SJCRH30 (cell line): ENCODE data around the gene ASB16. TPM values are rescaled to one million over a fixed set of nuclear protein-coding genes. Genes with fewer than 3 reads are reported as not detected.

Experiments
- DNase-seq, 2 experiments: peaks; one replicate each; pipeline ENCODE4 v3.0.0-alpha.2; 2015 to 2020
- H3K27ac ChIP-seq: fragments of 250-450 bp; sonication (Bioruptor Pico); 2 replicates; pipeline ENCODE4 v1.5.1; 2020; ENCODE audit warnings: mild to moderate bottlenecking, moderate library complexity
- H3K27me3 ChIP-seq: fragments of 250-450 bp; sonication (Bioruptor Pico); 2 replicates; pipeline ENCODE4 v1.5.1; 2020; ENCODE audit warnings: mild to moderate bottlenecking, moderate library complexity
- H3K36me3 ChIP-seq: fragments of 250-450 bp; sonication (Bioruptor Pico); 2 replicates; pipeline ENCODE4 v1.5.1; 2020; ENCODE audit warnings: mild to moderate bottlenecking, moderate library complexity
- H3K4me1 ChIP-seq: fragments of 250-450 bp; sonication (Bioruptor Pico); 2 replicates; pipeline ENCODE4 v1.5.1; 2020; ENCODE audit warnings: mild to moderate bottlenecking, moderate library complexity
- H3K4me3 ChIP-seq: fragments of 250-450 bp; sonication (Bioruptor Pico); 2 replicates; pipeline ENCODE4 v1.5.1; 2020; ENCODE audit warnings: mild to moderate bottlenecking, moderate library complexity
- H3K9me3 ChIP-seq: fragments of 250-450 bp; sonication (Bioruptor Pico); replicated peaks from 2 replicates; pipeline ENCODE4 v1.5.1; 2020; ENCODE audit warnings: mild to moderate bottlenecking, moderate library complexity
- total RNA-seq: library from RNA; depleted of rRNA; stranded (reverse); fragments of >200 nt; shearing (Covaris generic); gene quantifications from 2 replicates; pipeline ENCODE4 v1.2.3, GENCODE V29; 2014

Gene ASB16
- total RNA-seq, 1 experiment from 2014 or later, result not detected

DNA sequence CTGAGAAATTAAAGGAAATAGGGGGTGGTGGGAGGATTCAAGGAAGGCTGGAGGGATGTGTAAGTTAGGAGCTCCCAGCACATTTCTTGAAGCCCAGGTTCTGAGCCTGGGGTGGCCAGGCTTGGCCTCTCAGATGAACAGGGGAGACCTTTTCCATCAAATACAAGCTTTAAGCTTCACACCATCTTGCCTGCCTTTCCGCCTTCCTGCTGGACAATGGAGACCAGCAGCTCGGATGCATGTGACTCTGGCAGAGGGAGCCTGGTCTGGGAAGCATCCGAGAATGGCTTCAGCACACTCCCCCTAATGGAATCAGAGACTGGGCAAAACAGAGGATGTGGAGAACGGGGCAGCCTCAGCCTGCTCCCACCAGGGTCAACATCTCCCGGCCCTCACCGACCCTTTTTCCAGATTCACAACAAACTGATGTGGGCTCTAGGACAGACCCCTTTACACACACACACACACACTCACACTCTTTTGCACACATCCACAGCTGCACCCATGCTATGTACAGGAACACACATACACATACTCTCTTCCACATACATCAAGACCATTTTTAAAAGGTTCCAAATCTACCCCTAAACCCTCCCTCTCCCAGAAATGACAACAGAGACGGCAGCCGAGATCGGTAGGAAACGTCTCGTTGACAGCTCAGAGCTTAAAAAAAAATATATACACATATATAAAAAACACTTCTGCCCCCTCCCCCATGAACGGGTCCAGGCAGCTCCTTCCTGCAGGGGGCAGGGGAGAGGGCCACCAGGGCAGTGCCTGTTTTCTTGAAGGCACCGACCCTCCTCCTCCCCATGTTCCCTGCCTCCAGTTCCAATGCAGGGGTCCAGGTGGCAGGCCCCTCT, 35.7 kb downstream of the ASB16 start:
- H3K27ac ChIP-seq, result no peak overlapping the region
- DNase-seq, result no peak
- no peak overlapping the region for H3K4me3 ChIP-seq
- peaks cover 35% of the 10 kb centered on the region for H3K36me3 ChIP-seq
- peaks cover 4% of the 10 kb centered on the region; the same call in 1 of the 2 replicates for H3K4me1 ChIP-seq
- H3K9me3 ChIP-seq, result no peaks in the 10 kb centered on the region
- no peaks in the 10 kb centered on the region for H3K27me3 ChIP-seq

DNA sequence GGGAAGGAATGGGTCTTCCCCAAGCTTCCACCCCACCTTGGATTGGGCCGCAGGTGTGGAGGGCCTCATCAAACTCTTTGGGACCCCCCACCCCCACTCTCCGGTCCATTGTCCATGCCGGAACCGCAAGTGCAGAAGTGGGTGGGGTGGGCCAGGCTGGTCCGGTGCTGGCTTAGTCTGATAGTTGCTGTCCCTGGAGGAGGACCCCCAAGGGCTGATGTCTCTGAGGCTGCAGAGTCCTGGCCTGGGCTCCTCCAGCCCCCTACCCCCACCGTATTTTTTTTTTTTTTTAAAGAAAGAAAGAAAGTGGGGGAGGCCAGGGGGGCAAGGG, 36.3 kb downstream of the ASB16 start:
- Histone ChIP-seq H3K36me3 (peaks cover 40% of the 10 kb centered on the region), H3K27me3 (no peaks in the 10 kb centered on the region), H3K4me3 (no peak overlapping the region), H3K27ac (no peak overlapping the region), H3K4me1 (peaks cover 4% of the 10 kb centered on the region; the same call in 1 of the 2 replicates), H3K9me3 (no peaks in the 10 kb centered on the region)
- no peak for DNase-seq

DNA sequence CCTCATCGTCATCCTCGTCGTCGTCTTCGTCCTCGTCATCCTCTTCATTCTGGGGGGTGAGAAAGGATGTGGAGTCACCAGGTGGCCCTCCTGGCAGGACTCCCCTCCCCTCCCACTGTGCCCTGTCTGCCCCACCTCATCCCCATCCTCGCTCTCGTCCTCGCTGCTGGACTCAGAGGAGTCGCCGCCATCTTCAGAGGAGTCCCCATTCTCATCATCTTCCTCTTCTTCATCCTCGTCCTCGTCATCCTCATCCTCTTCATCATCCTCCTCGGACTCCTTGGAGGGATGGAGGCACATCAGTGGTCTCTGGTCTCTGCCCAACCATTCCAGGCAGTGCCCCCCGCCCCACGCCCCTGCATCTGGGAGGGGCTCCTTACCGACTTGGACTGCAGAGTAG, 36.8 kb downstream of the ASB16 start:
- no peak overlapping the region for H3K27ac ChIP-seq
- no peaks in the 10 kb centered on the region for H3K27me3 ChIP-seq
- DNase-seq, result no peak
- peaks cover 4% of the 10 kb centered on the region; the same call in 1 of the 2 replicates for H3K4me1 ChIP-seq
- H3K4me3 ChIP-seq, result no peak overlapping the region
- H3K9me3 ChIP-seq, result no peaks in the 10 kb centered on the region
- H3K36me3 ChIP-seq, result peaks cover 40% of the 10 kb centered on the region

DNA sequence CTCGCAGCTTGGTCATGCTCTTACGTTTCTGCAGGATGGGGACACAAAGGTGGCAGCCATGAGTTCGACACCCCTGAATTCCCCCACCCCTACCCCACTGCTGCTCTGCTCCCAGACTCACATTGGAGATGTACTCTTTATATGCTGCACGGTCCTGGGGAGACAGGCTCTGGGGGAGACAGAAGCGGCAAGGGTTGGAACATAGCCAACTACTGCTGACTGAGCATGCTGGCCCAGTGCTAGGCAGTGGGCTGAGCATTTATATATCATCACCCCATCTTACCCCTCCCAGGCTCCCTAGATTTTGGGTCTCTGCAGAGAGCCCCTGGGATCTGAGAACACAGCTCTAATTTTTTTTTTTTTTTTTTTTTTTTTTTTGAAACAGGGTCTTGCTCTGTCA, 37.2 kb downstream of the ASB16 start:
- no peak for DNase-seq
- H3K27me3 ChIP-seq, result no peaks in the 10 kb centered on the region
- H3K9me3 ChIP-seq, result no peaks in the 10 kb centered on the region
- H3K36me3 ChIP-seq, result peaks cover 40% of the 10 kb centered on the region
- H3K4me3 ChIP-seq, result no peak overlapping the region
- no peak overlapping the region for H3K27ac ChIP-seq
- peaks cover 4% of the 10 kb centered on the region; the same call in 1 of the 2 replicates for H3K4me1 ChIP-seq

DNA sequence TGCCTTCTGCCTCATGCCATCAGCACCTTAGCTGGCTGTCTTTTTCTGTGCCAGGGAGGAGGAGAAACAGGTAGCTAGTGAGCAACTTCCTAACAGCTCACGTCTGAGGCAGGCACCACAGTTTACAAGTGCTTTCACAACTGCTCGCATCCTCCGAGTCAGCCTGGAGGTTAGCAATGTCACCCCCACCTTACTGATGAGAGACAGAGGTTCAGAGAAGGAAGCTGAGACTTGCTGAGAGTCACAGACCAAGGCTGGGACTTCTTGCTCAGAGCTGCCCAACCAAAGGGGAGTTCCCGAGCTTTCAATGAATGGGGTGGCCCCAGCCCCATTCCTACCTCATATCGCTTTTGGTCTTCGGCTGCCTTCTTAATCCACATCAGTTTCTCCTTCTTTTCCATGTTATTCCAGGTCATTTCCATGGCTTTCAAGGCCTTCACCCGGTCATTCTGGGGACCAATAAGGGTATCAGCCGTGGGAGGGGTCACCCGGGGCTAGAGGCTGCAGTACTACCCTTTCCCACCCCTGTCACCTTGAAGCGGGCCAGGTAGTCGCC, 39.4 kb downstream of the ASB16 start:
- H3K36me3 ChIP-seq, result peaks cover 52% of the 10 kb centered on the region
- no peaks in the 10 kb centered on the region for H3K27me3 ChIP-seq
- H3K27ac ChIP-seq, result no peak overlapping the region
- no peaks in the 10 kb centered on the region for H3K9me3 ChIP-seq
- H3K4me3 ChIP-seq, result no peak overlapping the region
- H3K4me1 ChIP-seq, result no peaks in the 10 kb centered on the region
- no peak for DNase-seq

DNA sequence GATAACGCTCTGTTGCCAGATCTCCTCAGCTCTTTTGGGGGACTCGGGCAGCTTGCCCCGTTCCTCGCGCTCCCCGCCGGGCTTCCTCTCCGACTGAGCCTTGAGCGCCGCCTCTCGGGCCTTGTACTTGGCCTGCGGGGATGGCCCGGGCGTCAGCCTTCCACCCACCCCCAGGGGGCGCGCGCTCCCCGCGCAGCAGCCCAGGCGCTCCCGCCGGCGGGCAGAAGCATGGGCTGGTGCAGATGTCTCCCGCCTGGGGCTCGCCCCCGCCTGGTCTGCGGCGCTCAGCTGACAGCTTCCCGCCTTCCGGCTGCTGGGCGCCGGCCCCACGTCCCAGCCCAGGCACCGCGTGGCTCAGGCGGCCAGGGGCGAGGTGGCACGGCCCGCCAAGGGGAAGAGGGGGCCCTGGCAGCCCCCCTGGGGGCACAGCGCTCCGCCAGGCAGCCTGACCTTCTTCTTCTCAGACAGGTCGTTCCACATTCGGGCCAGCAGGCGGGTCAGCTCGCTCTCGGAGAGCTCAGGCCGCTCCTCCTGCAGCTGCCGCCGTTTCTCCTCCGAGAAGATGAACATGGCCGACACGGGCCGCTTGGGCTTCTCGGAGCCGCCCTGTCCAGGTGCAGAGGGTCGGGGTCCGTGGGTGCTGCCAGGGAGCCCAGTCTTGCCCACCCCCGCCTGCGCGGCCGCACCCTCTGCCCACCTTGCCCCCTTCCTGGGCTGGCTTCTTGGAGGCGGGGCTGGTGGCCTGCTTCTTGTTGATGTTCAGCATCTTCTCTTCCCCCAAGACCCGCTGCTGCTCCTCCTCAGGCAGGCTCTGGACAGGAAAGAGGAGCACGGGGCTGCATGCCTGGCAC, 40.1 kb downstream of the ASB16 start:
- DNase-seq, result no peak
- H3K36me3 ChIP-seq, result peaks cover 59% of the 10 kb centered on the region
- H3K4me1 ChIP-seq, result no peaks in the 10 kb centered on the region
- no peaks in the 10 kb centered on the region for H3K9me3 ChIP-seq
- no peak overlapping the region for H3K4me3 ChIP-seq
- H3K27ac ChIP-seq, result no peak overlapping the region
- H3K27me3 ChIP-seq, result no peaks in the 10 kb centered on the region

DNA sequence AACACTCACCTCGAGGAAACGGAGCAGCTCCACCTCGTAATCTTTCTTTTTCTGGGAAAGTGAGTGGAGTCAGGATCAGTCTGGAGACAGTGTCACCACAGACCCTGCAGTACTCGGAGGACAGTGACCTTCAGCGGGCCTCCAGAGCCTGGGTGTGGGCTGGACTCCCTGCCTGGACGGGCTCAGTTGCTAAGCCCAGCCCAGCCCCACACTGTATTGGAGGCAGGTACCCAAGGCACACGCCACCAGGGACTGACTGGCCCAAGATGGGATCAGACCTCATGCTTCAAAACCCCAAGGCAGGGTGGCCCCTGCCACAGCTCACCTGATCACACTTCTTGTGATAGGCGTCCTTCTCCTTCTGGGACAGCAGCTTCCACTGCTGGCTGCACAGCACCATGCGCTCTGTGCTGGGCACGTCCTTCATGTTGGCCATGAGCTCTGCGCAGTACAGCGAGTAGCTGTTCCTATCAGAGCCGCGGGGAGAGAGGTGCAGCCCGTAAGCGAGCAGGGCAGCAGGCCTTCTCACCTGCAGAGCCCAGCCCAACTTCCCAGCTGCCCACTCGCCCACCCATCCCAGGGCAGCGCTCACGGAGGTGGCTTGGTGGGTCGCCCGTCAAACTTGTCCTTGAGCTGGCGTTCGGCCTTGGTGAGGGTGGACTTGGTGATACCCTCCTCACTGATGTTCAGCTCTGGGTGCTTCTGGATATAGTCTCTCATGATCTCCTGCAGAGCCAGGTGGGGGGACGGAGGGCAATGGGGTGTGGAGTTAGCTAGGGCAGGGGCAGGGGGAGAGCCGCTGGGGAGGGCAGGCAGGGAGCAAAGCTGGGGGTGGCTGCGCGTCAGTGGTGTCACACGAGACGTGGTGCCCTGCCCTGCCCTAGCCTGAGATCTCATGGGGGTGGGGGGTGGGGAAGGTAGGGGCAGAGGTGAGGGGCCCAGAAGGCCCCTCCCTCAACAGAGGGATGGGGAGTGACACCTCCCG, 41.1 kb downstream of the ASB16 start:
- Histone ChIP-seq H3K4me3 (no peak overlapping the region), H3K27me3 (no peaks in the 10 kb centered on the region), H3K9me3 (no peaks in the 10 kb centered on the region), H3K27ac (no peak overlapping the region), H3K4me1 (no peaks in the 10 kb centered on the region), H3K36me3 (peaks cover 69% of the 10 kb centered on the region)
- DNase-seq, result no peak

DNA sequence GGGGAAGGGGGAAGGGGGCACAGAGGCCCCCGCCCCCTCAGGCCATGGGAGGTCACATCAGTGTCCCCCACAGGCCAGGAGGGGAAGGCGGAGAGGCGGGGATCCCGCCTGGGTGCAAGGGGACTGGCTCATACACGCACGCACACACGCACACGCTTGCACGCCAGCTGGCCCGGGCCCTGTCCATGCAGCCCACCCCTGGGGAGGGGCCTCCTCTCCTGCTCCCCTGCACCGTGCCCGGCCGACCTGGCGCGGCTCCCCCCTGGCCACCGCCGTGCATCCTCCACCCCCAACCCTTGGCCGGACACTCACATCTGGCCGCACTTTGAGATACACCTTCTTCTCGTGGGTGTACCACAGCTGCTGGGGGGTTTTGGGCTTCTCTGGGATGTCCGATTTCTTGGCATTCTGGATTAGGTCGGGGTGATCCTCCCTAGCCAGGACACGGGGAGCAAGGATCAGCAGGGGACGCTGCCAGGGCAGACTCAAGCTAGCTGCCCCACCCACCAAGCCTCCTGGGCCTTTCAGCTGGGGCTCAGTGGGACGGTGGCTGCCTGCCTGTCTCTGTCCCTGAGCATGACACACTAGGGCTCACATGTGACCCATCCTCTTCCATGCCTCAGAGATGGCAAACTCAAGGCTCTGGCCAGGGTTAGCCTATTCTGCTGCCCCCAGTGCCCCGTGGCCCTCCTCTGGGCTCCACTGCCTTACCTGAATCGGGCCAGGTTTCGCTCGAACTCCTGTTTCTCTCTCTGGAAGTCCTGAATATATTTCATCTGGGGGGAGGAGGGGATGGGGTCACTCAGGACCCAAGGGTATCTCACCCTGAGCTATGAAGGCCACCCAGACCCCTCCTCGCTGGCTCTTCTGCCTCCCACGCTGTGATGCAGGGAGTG, 42.3 kb downstream of the ASB16 start:
- no peak for DNase-seq

DNA sequence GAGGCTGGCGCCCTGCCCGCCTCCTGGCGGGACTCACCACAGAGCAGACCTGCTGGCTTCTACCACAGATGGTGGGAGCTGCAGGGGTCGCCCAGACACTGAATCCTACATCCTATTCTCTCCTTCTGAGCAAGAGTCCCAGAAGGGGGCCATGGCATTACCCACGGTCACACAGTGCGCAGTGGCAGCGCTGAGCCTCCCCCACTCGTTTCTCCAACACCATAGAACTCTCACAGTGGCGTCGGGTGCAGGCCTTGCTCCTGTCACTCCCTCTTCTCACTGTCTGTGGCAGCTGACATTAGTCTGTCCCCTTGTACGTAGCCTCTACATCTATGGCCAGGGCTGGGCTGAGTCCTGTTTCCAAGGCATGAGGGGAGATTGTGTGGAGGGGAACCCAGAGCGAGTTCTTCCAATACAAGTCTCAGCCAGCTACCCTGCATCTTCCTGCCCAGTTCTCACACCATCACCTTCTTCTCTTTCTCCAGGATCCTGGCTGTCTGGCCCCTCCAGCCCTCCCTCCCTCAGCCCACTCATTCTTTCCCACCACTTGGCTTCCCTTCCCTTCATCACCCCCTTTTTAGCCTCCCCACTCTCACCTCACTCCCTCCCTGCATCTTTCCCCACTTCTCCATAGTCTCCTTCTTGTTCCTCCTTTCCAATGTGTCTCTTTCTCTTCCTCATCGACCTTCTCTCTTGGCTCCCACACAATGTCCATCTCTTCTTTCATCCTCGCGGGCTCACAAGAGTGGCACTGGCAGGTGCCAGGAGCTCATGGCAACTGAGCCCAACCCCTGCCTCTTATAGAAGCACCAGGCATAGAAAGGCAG, 43.1 kb downstream of the ASB16 start:
- H3K27me3 ChIP-seq, result no peaks in the 10 kb centered on the region
- H3K27ac ChIP-seq, result no peak overlapping the region
- DNase-seq, result no peak
- H3K9me3 ChIP-seq, result no peaks in the 10 kb centered on the region
- H3K36me3 ChIP-seq, result peaks cover 58% of the 10 kb centered on the region
- peaks cover 6% of the 10 kb centered on the region; the same call in 1 of the 2 replicates for H3K4me1 ChIP-seq
- no peak overlapping the region for H3K4me3 ChIP-seq

More for the DNA sequence above, 42.3 kb downstream of the ASB16 start:
- Histone ChIP-seq H3K27ac (no peak overlapping the region), H3K27me3 (no peaks in the 10 kb centered on the region), H3K4me1 (peaks cover 3% of the 10 kb centered on the region; the same call in 1 of the 2 replicates), H3K4me3 (no peak overlapping the region), H3K36me3 (peaks cover 64% of the 10 kb centered on the region), H3K9me3 (no peaks in the 10 kb centered on the region)

DNA sequence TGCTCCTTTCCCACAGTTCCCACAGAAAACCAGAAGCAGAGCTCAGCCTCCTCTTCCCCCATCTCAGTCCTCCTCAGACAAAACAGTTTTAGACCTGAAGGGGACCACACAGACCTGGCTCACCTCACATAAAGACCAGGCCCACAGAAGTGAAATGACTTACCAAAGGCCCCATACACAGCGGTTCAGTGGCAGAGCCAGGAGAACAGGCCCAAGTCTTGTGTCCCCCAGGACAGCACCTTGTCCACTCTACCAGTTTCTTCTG, 43.7 kb downstream of the ASB16 start:
- H3K9me3 ChIP-seq, result no peaks in the 10 kb centered on the region
- H3K36me3 ChIP-seq, result peaks cover 52% of the 10 kb centered on the region

DNA sequence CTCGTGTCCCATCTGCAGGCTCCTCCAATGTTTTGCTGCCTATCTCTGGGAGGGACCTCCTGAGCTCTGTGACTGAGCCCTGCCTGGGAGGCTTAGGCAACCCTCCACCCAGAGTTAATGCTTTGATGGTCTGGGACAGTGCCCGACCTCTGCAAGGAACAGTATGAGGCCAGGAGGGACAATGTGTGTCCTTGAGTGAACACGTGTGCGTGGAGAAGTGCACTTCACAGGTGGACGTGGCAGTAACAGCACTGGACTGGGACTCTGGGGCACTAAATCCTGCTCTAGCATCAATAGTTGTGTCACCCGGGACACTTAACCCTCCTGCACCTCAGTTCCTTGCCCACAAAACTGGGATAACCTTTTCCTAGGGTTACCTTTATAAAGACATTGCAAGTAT, 44.4 kb downstream of the ASB16 start:
- Histone ChIP-seq H3K27me3 (no peaks in the 10 kb centered on the region), H3K27ac (no peak overlapping the region), H3K4me1 (peaks cover 6% of the 10 kb centered on the region; the same call in 1 of the 2 replicates), H3K4me3 (no peak overlapping the region), H3K36me3 (peaks cover 46% of the 10 kb centered on the region), H3K9me3 (no peaks in the 10 kb centered on the region)
- DNase-seq, result no peak

More for the DNA sequence above, 43.7 kb downstream of the ASB16 start:
- Histone ChIP-seq H3K27ac (no peak overlapping the region), H3K4me3 (no peak overlapping the region), H3K4me1 (peaks cover 6% of the 10 kb centered on the region; the same call in 1 of the 2 replicates), H3K27me3 (no peaks in the 10 kb centered on the region)
- no peak for DNase-seq

DNA sequence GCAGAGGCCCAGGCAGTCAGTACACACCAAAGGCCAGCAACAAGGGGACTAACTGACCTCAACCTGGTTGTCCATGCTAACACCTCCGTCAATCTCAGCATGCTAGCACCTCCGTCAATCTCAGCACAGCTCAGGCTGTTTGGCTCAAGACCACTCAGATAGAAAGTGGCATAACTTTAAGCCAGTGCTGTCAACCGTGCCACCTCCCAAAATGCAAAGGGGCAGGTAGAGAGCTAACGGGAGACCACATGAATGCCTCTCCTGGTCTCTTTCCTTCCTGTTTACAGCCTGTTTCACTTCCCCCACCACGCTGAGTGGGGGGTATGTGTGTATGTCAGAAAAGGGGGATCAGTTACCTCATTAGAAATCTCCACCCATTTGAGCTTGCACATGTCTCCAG, 45.7 kb downstream of the ASB16 start:
- Histone ChIP-seq H3K4me1 (peaks cover 6% of the 10 kb centered on the region; the same call in 1 of the 2 replicates), H3K27me3 (no peaks in the 10 kb centered on the region), H3K4me3 (no peak overlapping the region), H3K36me3 (peaks cover 37% of the 10 kb centered on the region), H3K27ac (no peak overlapping the region), H3K9me3 (no peaks in the 10 kb centered on the region)
- DNase-seq, result no peak

DNA sequence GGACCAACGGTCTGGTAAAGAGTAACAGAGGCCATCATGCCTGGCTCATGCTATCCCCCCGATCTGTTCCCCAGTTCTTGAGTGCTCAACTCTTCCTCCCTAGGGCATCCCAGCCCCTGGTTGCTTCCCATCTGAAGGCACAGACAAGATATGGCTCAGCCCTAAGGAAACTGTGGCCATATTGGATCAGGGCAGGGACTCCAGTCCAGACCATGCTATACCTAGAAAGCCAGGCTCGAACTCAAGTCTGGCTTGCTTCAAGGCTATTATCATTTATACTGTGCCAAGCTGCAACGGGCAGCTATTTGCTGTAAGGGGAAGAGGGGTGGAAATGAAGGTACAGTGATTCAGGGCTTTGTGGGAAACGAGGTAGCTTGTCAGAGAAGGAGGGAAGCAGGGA, 46.2 kb downstream of the ASB16 start:
- peaks cover 6% of the 10 kb centered on the region; the same call in 1 of the 2 replicates for H3K4me1 ChIP-seq
- no peak overlapping the region for H3K27ac ChIP-seq
- no peaks in the 10 kb centered on the region for H3K27me3 ChIP-seq
- H3K9me3 ChIP-seq, result no peaks in the 10 kb centered on the region
- H3K36me3 ChIP-seq, result peaks cover 32% of the 10 kb centered on the region
- no peak for DNase-seq
- no peak overlapping the region for H3K4me3 ChIP-seq
